Activated CD4-positive, alpha-beta T cell treated with anti-CD3 and anti-CD28 coated beads for 36 hours (primary cell): ENCODE measurements around the gene PRM3. TPM values are rescaled to one million over a fixed set of nuclear protein-coding genes. Genes with fewer than 3 reads are reported as not detected.
A peak's percentile ranks its signal among the peaks of the same experiment; 100 is the strongest.

ENCODE experiments used
- ATAC-seq: fragments of 200-7000 bp; cut with Tn5 transposase; one replicate; pipeline ENCODE4 v1.10.0; 2021; ENCODE audit warnings: mild to moderate bottlenecking, moderate library complexity
- CTCF ChIA-PET: fragments of 350-600 bp; sonication (Branson Sonifier 250); formaldehyde crosslinking; loops from one replicate; lab custom pipeline; 2021; ENCODE audit warnings: antibody characterized with exemption; lab: Charles Lee
- POLR2A ChIA-PET: fragments of 350-600 bp; sonication (Branson Sonifier 250); formaldehyde crosslinking; loops from one replicate; lab custom pipeline; 2021; ENCODE audit warnings: antibody characterized with exemption, inconsistent platforms; lab: Charles Lee
- DNase-seq: peaks from one replicate; pipeline ENCODE4 v3.0.0-alpha.2; 2020
- H3K27ac Mint-ChIP-seq: one replicate; pipeline ENCODE4 v1.8.0; 2021; ENCODE audit warnings: mixed read lengths
- H3K27me3 Mint-ChIP-seq: one replicate; pipeline ENCODE4 v1.8.0; 2021; ENCODE audit warnings: mixed read lengths
- H3K36me3 Mint-ChIP-seq: one replicate; pipeline ENCODE4 v1.8.0; 2021; ENCODE audit warnings: low read depth, mixed read lengths
- H3K4me1 Mint-ChIP-seq: one replicate; pipeline ENCODE4 v1.8.0; 2021; ENCODE audit warnings: mixed read lengths
- H3K4me3 Mint-ChIP-seq: one replicate; pipeline ENCODE4 v1.8.0; 2021; ENCODE audit warnings: mild to moderate bottlenecking, moderate library complexity, mixed read lengths
- H3K9me3 Mint-ChIP-seq: one replicate; pipeline ENCODE4 v1.8.0; 2021; ENCODE audit warnings: low read depth, mixed read lengths
- intact Hi-C, 2 experiments: fragments of 100-400 bp; cut with DNase I in 1 of 2; cut with micrococcal nuclease in 1 of 2; formaldehyde crosslinking; loops; one replicate each; pipeline versions ENCODE4 v1.14.2 to v1.15.1; 2022 to 2024; cut with DNase I, micrococcal nuclease
- total RNA-seq, 2 experiments: library from RNA; stranded (reverse); gene quantifications; one replicate each; pipeline ENCODE4 v1.2.3, GENCODE V29; 2021

The PRM3 gene
- total RNA-seq, 2 experiments from 2014 or later = not detected

DNA sequence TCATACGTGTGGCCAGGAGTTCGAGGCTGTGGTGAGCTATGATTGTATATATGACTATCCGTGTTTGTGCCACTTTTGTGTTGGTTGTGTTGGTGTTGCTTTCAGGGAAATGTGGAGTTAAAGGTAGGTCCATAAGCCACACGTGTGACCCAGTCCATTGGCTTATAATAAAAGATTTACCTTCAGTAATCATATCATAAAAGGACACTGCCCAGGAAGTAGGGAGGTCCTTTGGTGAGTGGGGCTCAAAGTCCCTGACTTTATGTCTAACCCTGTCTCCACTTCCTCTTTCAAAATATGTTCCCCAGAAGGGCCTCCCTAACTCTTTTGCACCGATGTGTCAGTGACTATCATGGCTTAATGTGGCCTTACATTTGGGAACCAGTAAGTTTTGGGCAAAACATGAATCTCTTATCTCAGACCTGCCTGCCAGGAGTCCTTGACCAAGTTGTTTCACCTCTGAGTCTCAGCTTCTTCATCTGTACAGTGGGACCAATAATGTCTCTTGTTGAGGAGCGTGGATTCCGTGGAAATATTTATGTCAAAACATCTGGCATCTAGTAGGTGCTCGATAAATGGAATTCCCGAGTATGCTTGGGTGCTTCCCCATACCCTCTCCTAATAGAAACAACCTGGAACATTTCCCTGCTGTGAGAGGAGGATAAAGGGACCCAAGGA, 9.1 kb downstream of the PRM3 start:
- CTCF ChIA-PET = interaction anchor here (0.6 to 1.9 kb wide), 9 partner anchors 8 to 578 kb away, joined by 3 to 11 read pairs (median 4); partner anchors contain the start of gene SOCS1
- DNase-seq = no peak
- POLR2A ChIA-PET = interaction anchor here (0.6 to 1.2 kb wide), 6 partner anchors 8 to 185 kb away, joined by 3 to 8 read pairs (median 3); partner anchors contain the start of gene SOCS1
- Mint-ChIP-seq H3K27ac (peak overlapping the region; percentile 90), H3K9me3 (no peaks in the 10 kb centered on the region), H3K4me3 (peak overlapping the region; percentile 19), H3K4me1 (peaks cover 31% of the 10 kb centered on the region), H3K27me3 (no peaks in the 10 kb centered on the region), H3K36me3 (no peaks in the 10 kb centered on the region)
- intact Hi-C loops = loop anchor here (1.0 to 5.0 kb wide), 4 partner anchors 33 to 90 kb away; no protein-coding TSS in a partner anchor
- ATAC-seq = peak; percentile 31

DNA sequence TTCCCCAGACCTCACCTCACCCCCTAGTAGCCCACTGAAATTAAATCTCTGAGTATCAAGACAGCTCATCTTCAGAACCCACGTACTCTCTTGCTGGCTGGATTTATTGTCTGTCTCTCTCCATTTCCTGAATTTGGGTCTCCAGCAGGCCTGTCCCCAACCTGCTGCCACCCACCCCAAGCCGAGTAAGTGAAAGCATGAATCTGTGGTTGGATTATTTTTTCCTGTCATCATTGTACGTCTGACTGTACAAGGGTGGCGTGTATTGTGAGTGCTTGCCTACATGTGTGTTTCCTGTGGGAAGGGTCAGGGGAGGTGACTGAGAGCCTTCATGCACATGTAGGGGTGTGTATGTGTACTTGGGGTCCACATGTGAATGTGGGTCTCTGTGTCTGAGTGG, 9.7 kb downstream of the PRM3 start:
- peak overlapping the region; percentile 19 for H3K4me3 Mint-ChIP-seq
- intact Hi-C loops = loop anchor here (1.0 to 5.0 kb wide), 4 partner anchors 33 to 91 kb away; no protein-coding TSS in a partner anchor
- DNase-seq = peak; percentile 81
- peaks cover 37% of the 10 kb centered on the region for H3K4me1 Mint-ChIP-seq
- H3K36me3 Mint-ChIP-seq = no peaks in the 10 kb centered on the region
- ATAC-seq = peak; percentile 90
- CTCF ChIA-PET = interaction anchor here (0.5 to 1.9 kb wide), 13 partner anchors 8 to 578 kb away, joined by 3 to 11 read pairs (median 3); partner anchors contain the start of gene SOCS1
- H3K27me3 Mint-ChIP-seq = no peaks in the 10 kb centered on the region
- POLR2A ChIA-PET = interaction anchor here (0.6 to 1.2 kb wide), 7 partner anchors 8 to 184 kb away, joined by 3 to 8 read pairs (median 3); partner anchors contain the start of gene SOCS1
- no peaks in the 10 kb centered on the region for H3K9me3 Mint-ChIP-seq
- H3K27ac Mint-ChIP-seq = peak overlapping the region; percentile 90

DNA sequence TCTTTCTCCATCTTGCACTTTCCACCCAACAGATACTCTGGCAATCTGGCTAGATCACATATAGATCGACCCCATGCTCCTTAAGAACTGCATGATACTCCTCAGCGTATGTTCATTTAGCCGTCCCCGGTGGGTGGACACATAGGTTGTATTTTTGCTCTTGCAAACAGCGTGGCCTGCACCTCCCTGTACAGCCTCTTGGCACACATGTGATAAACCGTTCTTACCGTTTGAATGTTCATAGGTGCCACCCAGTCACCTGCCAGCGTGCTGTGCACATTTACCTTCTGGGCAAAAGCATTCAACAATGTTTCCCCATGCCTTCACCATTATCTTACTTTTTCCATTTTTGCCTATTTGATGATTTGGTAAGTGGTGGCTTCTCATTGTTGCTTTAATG, 10.5 kb downstream of the PRM3 start:
- CTCF ChIA-PET = interaction anchor here (0.5 to 1.9 kb wide), 7 partner anchors 92 to 299 kb away, joined by 3 to 11 read pairs (median 4); no protein-coding TSS in a partner anchor
- Mint-ChIP-seq H3K9me3 (no peaks in the 10 kb centered on the region), H3K4me3 (no peak overlapping the region), H3K27ac (peak overlapping the region; percentile 90), H3K36me3 (no peaks in the 10 kb centered on the region), H3K27me3 (no peaks in the 10 kb centered on the region), H3K4me1 (peaks cover 44% of the 10 kb centered on the region)
- POLR2A ChIA-PET = interaction anchor here (0.9 to 1.2 kb wide), 5 partner anchors 7 to 168 kb away, joined by 3 to 8 read pairs (median 5); partner anchors contain the start of gene SOCS1
- no peak for ATAC-seq
- DNase-seq = no peak
- intact Hi-C loops = loop anchor here in 1 of 2 experiments (5.0 kb wide), 1 partner anchor 49 kb away; no protein-coding TSS in a partner anchor

DNA sequence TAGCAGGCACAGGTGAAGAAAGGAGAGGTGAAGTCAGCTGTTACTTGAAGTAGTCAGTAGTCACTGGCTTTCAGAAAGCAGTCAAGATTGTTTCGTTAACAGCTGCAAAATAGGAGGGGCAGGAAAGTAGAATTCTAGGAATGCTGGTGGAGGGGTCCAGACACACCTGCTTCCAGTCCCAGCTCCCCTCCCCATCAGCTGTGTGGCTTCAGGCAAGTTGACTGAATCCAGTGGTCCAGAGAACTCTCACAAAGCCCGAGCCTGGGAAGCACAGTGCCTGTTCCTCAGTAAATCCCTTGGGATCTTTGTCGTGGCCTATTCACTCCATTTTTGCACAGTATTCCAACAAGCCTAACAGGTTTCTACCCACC, 12.8 kb downstream of the PRM3 start:
- Mint-ChIP-seq H3K27ac (no peak overlapping the region), H3K4me1 (peaks cover 54% of the 10 kb centered on the region), H3K36me3 (peaks cover 2% of the 10 kb centered on the region), H3K9me3 (no peaks in the 10 kb centered on the region), H3K27me3 (no peaks in the 10 kb centered on the region), H3K4me3 (no peak overlapping the region)
- POLR2A ChIA-PET = no interaction called here
- DNase-seq (no peak), ATAC-seq (no peak)
- intact Hi-C loops = loop anchor here in 1 of 2 experiments (5.0 kb wide), 1 partner anchor 52 kb away; no protein-coding TSS in a partner anchor
- CTCF ChIA-PET = interaction anchor here (0.6 to 1.5 kb wide), 4 partner anchors 73 to 275 kb away, joined by 3 to 5 read pairs (median 3); no protein-coding TSS in a partner anchor

GRCh38 chr16:11259655-11260595, 13.5 kb downstream of the PRM3 start:
- intact Hi-C loops = loop anchor here (5.0 kb wide), 5 partner anchors 37 to 522 kb away; partner anchors contain the start of gene TXNDC11 (in 1 of the 2)
- H3K27ac Mint-ChIP-seq = peak overlapping the region; percentile 5
- no peaks in the 10 kb centered on the region for H3K27me3 Mint-ChIP-seq
- no peak overlapping the region for H3K4me3 Mint-ChIP-seq
- peaks cover 53% of the 10 kb centered on the region for H3K4me1 Mint-ChIP-seq
- H3K9me3 Mint-ChIP-seq = no peaks in the 10 kb centered on the region
- H3K36me3 Mint-ChIP-seq = peaks cover 6% of the 10 kb centered on the region
- ChIA-PET POLR2A (no interaction called here), CTCF (interaction anchor here (0.6 to 1.9 kb wide), 8 partner anchors 38 to 303 kb away, joined by 3 to 5 read pairs (median 4); no protein-coding TSS in a partner anchor)
- ATAC-seq (no peak), DNase-seq (no peak)

DNA sequence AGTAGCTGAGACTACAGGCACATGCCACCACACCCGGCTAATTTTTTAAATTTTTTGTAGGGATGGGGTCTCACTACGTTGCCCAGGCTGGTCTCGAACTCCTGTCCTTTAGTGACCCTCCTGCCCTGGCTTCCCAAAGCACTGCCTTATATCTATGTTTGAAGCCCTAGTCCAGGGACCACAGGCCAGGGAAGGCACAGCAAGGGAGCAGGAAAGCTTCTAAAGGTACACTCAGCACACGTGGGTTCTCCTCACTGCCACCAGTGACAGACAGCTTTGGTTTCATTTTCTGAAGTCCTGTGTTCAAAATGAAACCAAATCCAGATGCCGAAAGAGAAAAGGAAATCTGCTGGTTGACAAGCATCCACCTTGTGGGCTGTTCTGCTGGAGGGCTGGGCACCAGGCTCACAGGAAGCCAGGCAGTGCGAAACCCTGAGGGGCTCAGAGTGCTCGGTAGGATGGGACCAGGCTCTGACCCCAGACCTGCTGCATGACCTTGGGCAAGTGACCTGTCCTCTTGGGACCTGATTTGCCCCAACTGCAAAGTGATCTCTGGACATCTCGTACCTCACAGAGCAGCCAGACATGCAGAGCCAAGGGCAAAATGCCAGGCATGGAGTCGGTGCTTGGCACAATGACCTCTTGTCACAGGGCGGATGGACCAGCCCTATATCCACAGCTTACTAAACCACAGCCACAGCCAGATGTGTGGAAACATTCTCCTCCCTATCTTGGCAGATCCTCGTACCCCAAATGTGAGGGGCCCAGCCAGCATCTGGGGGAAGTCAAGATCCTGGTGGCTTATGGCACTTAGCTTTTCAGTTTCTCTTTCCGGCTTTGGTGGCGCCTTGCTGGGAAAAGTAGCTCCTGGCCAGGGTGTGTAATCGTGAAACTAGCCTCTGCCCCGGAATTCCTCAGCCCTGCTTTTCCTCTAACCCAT, 14.6 kb downstream of the PRM3 start:
- H3K4me1 Mint-ChIP-seq = peaks cover 42% of the 10 kb centered on the region
- peaks cover 16% of the 10 kb centered on the region for H3K36me3 Mint-ChIP-seq
- no peaks in the 10 kb centered on the region for H3K27me3 Mint-ChIP-seq

GRCh38 chr16:11257131-11257938, 16.1 kb downstream of the PRM3 start:
- POLR2A ChIA-PET = interaction anchor here (2.8 to 4.5 kb wide), 4 partner anchors 33 to 292 kb away, joined by 8 to 79 read pairs (median 37); no protein-coding TSS in a partner anchor
- Mint-ChIP-seq H3K36me3 (peaks cover 31% of the 10 kb centered on the region), H3K9me3 (no peaks in the 10 kb centered on the region), H3K4me1 (peaks cover 36% of the 10 kb centered on the region), H3K27ac (peak overlapping the region; percentile 98), H3K4me3 (peak overlapping the region; percentile 98), H3K27me3 (no peaks in the 10 kb centered on the region)
- peak; percentile 82 for DNase-seq
- ATAC-seq = peak; percentile 24
- intact Hi-C loops = loop anchor here (1.0 to 5.0 kb wide), 6 partner anchors 40 to 525 kb away; partner anchors contain the start of gene TXNDC11 (in 1 of the 2)
- CTCF ChIA-PET = interaction anchor here (0.6 to 2.4 kb wide), 16 partner anchors 10 to 303 kb away, joined by 3 to 18 read pairs (median 4); no protein-coding TSS in a partner anchor

More for the DNA sequence above, 14.6 kb downstream of the PRM3 start:
- no peaks in the 10 kb centered on the region for H3K9me3 Mint-ChIP-seq
- ChIA-PET CTCF (interaction anchor here (0.5 to 2.4 kb wide), 17 partner anchors 26 to 455 kb away, joined by 3 to 18 read pairs (median 4); no protein-coding TSS in a partner anchor), POLR2A (interaction anchor here (1.2 kb wide), 1 partner anchor 34 kb away, joined by 3 read pairs; no protein-coding TSS in a partner anchor)
- H3K27ac Mint-ChIP-seq = peak overlapping the region; percentile 51
- ATAC-seq (peak; percentile 18), DNase-seq (peak; percentile 65)
- H3K4me3 Mint-ChIP-seq = peak overlapping the region; percentile 37
- intact Hi-C loops = loop anchor here (5.0 kb wide), 4 partner anchors 38 to 523 kb away; partner anchors contain the start of gene TXNDC11 (in 1 of the 2)

- no peaks in the 10 kb centered on the region for H3K9me3 Mint-ChIP-seq
- H3K4me1 Mint-ChIP-seq = peaks cover 41% of the 10 kb centered on the region
- peak; percentile 65 for DNase-seq
- H3K27ac Mint-ChIP-seq = peak overlapping the region; percentile 98
- CTCF ChIA-PET = interaction anchor here (0.7 to 3.5 kb wide), 18 partner anchors 9 to 302 kb away, joined by 3 to 34 read pairs (median 4); no protein-coding TSS in a partner anchor
- ATAC-seq = no peak
- H3K36me3 Mint-ChIP-seq = peaks cover 37% of the 10 kb centered on the region
- intact Hi-C loops = loop anchor here (1.0 to 5.0 kb wide), 15 partner anchors 23 to 526 kb away; partner anchors contain the start of genes CLEC16A (in 1 of the 2), RMI2 (in 1 of the 2) and TXNDC11 (in 1 of the 2)
- H3K4me3 Mint-ChIP-seq = peak overlapping the region; percentile 98
- no peaks in the 10 kb centered on the region for H3K27me3 Mint-ChIP-seq
- POLR2A ChIA-PET = interaction anchor here (0.7 to 4.5 kb wide), 18 partner anchors 9 to 299 kb away, joined by 3 to 79 read pairs (median 8); no protein-coding TSS in a partner anchor
Observed at GRCh38 chr16:11256661-11257130, 16.7 kb downstream of the PRM3 start.
